Inflammatory macrophage (primary cell): Measurements from ENCODE around the gene SEC62.
A peak's percentile ranks its signal among the peaks of the same experiment; 100 is the strongest.

Experiments used
- DNase-seq, 2 donors: peaks; one replicate each; pipeline ENCODE4 v3.0.0-alpha.2; 2020 to 2022
- total RNA-seq, 18 experiments: gene quantifications; one replicate each; lab custom pipeline; 2026; ENCODE audit warnings: mixed read lengths in 6 of 18, inconsistent platforms in 2 of 18; lab: John Stamatoyannopoulos, UW

The SEC62 gene
- 41.4 to 185 (median 107) reads per million in 18 experiments for total RNA-seq

GRCh38 chr3:169966428-169966950 lies at the start of gene SEC62:
TSS of gene SEC62 (plus strand) at chr3:169966807. CDS start at chr3:169966823, 16 bp downstream.
- peak; percentile 93 to 94 for DNase-seq

GRCh38 chr3:169923189-169923588 lies 43.4 kb upstream of the SEC62 start:
- no peak for DNase-seq

- DNase-seq, result no peak
Observed at GRCh38 chr3:169923831-169924230, 42.8 kb upstream of the SEC62 start.

- DNase-seq, result peak; percentile 24 to 44
Observed at GRCh38 chr3:169929830-169930519, 36.6 kb upstream of the SEC62 start.

- DNase-seq, result no peak
Observed at GRCh38 chr3:169930843-169931242, 35.8 kb upstream of the SEC62 start.

- no peak for DNase-seq
Observed at GRCh38 chr3:169931747-169932520, 34.7 kb upstream of the SEC62 start.

GRCh38 chr3:169939320-169939719 lies 27.3 kb upstream of the SEC62 start:
- no peak for DNase-seq

GRCh38 chr3:169939751-169940150 lies 26.9 kb upstream of the SEC62 start:
- no peak for DNase-seq

- no peak for DNase-seq
Observed at GRCh38 chr3:169940470-169941181, 26.0 kb upstream of the SEC62 start.

- DNase-seq, result peak; percentile 87 to 88
Observed at GRCh38 chr3:169945313-169945712, 21.3 kb upstream of the SEC62 start.

GRCh38 chr3:169946336-169946735 lies 20.3 kb upstream of the SEC62 start:
- DNase-seq, result no peak

- no peak for DNase-seq
Observed at GRCh38 chr3:169948559-169949448, 17.8 kb upstream of the SEC62 start.

GRCh38 chr3:169952045-169952444 lies 14.6 kb upstream of the SEC62 start:
- DNase-seq, result peak; percentile 90 to 94

GRCh38 chr3:169953462-169954141 lies 13.0 kb upstream of the SEC62 start:
- peak in 1 of 2 donors; percentile 6 for DNase-seq

- DNase-seq, result peak; percentile 83 to 93
Observed at GRCh38 chr3:169954142-169954756, 12.4 kb upstream of the SEC62 start.

- DNase-seq, result peak; percentile 26 to 30
Observed at GRCh38 chr3:169955406-169955805, 11.2 kb upstream of the SEC62 start.

GRCh38 chr3:169964176-169964575 lies 2.4 kb upstream of the SEC62 start:
- no peak for DNase-seq

GRCh38 chr3:169965562-169966427 lies 812 bp upstream of the SEC62 start:
- no peak for DNase-seq
